GOT3 (cell line): ENCODE measurements around the gene BRICD5.
"Not testable (repeated sequence)": the region's sequence is repeated elsewhere in the genome, so short reads cannot be mapped to it uniquely, and the experiment has no call there.

ENCODE experiments used
- DNase-seq: peaks from one replicate; lab custom pipeline; 2025; ENCODE audit warnings: mixed read lengths; lab: John Stamatoyannopoulos, UW

BRICD5 gene

GRCh38 chr16:2223221-2223941, 12.7 kb upstream of the BRICD5 start, which contains the start of gene E4F1:
Gene E4F1 (plus strand): TSS chr16:2223591. CDS start chr16:2223614, 23 bp downstream.
- peak; percentile 96 for DNase-seq

GRCh38 chr16:2216330-2216729, 5.7 kb upstream of the BRICD5 start:
- DNase-seq, result no peak

- no peak for DNase-seq
Observed at GRCh38 chr16:2214719-2214968, 4.0 kb upstream of the BRICD5 start, which contains the start of gene PGP. Gene PGP (minus strand): TSS chr16:2214840. CDS start chr16:2214777, 63 bp downstream.

GRCh38 chr16:2213817-2214718, 3.4 kb upstream of the BRICD5 start:
- DNase-seq, result no peak

GRCh38 chr16:2212362-2213324, 2.0 kb upstream of the BRICD5 start:
- no peak for DNase-seq

GRCh38 chr16:2211923-2212347, 1.3 kb upstream of the BRICD5 start:
- DNase-seq, result no peak

GRCh38 chr16:2210009-2210332, 692 bp downstream of the BRICD5 start:
- no peak for DNase-seq

GRCh38 chr16:2209258-2210008, 1.2 kb downstream of the BRICD5 start:
- DNase-seq, result no peak

- no peak for DNase-seq
Observed at GRCh38 chr16:2208772-2209171, 1.9 kb downstream of the BRICD5 start.

GRCh38 chr16:2208308-2208707, 2.4 kb downstream of the BRICD5 start:
- no peak for DNase-seq

- DNase-seq, result no peak
Observed at GRCh38 chr16:2207872-2208271, 2.8 kb downstream of the BRICD5 start.

GRCh38 chr16:2206780-2207433, 3.8 kb downstream of the BRICD5 start:
- no peak for DNase-seq

- no peak for DNase-seq
Observed at GRCh38 chr16:2206420-2206779, 4.3 kb downstream of the BRICD5 start.

- no peak for DNase-seq
Observed at GRCh38 chr16:2205967-2206313, 4.7 kb downstream of the BRICD5 start.

GRCh38 chr16:2205104-2205966, 5.3 kb downstream of the BRICD5 start, which contains the start of gene MLST8:
Gene MLST8 (plus strand): TSS chr16:2205454. CDS start chr16:2206086, 632 bp downstream.
- DNase-seq, result peak; percentile 92

GRCh38 chr16:2204416-2205103, 6.1 kb downstream of the BRICD5 start:
- DNase-seq, result no peak

- DNase-seq, result not testable (repeated sequence)
Observed at GRCh38 chr16:2203119-2203688, 7.5 kb downstream of the BRICD5 start.

GRCh38 chr16:2200313-2200712, 10.3 kb downstream of the BRICD5 start:
- no peak for DNase-seq

- no peak for DNase-seq
Observed at GRCh38 chr16:2199621-2200139, 11.0 kb downstream of the BRICD5 start.
